GM12872 (cell line): ENCODE data around the gene ZBED4.

ENCODE experiments used
- TF ChIP-seq, protein P1 (sequence below): IDR thresholded peaks from 3 replicates; pipeline ENCODE4 v1.5.1; 2011; ENCODE audit warnings: low read depth, mild to moderate bottlenecking, low read length, moderate library complexity; ENCODE audit not compliant: insufficient read depth

Gene ZBED4

DNA sequence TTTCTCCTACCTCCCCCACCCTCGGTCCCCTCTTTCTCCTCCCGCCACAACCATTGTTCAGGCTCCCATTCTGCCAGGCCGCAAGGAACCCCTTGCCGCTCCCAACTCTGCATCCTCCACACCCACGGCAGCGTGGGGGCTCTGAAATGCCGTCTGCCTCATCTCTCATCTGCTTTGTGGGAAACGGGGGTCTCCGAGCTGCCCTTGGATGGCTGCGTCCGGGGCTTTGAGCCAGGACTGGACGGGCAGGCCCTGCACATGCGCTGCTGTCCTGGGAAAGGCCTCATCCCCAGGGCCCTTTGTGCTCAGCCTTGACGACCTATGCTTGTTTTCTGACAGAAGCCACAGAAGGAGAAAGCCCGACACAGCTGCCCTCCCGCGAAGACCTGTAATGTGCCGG, 73.3 kb downstream of the ZBED4 start:
- TF ChIP-seq, protein P1, sequence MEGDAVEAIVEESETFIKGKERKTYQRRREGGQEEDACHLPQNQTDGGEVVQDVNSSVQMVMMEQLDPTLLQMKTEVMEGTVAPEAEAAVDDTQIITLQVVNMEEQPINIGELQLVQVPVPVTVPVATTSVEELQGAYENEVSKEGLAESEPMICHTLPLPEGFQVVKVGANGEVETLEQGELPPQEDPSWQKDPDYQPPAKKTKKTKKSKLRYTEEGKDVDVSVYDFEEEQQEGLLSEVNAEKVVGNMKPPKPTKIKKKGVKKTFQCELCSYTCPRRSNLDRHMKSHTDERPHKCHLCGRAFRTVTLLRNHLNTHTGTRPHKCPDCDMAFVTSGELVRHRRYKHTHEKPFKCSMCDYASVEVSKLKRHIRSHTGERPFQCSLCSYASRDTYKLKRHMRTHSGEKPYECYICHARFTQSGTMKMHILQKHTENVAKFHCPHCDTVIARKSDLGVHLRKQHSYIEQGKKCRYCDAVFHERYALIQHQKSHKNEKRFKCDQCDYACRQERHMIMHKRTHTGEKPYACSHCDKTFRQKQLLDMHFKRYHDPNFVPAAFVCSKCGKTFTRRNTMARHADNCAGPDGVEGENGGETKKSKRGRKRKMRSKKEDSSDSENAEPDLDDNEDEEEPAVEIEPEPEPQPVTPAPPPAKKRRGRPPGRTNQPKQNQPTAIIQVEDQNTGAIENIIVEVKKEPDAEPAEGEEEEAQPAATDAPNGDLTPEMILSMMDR: no peak

DNA sequence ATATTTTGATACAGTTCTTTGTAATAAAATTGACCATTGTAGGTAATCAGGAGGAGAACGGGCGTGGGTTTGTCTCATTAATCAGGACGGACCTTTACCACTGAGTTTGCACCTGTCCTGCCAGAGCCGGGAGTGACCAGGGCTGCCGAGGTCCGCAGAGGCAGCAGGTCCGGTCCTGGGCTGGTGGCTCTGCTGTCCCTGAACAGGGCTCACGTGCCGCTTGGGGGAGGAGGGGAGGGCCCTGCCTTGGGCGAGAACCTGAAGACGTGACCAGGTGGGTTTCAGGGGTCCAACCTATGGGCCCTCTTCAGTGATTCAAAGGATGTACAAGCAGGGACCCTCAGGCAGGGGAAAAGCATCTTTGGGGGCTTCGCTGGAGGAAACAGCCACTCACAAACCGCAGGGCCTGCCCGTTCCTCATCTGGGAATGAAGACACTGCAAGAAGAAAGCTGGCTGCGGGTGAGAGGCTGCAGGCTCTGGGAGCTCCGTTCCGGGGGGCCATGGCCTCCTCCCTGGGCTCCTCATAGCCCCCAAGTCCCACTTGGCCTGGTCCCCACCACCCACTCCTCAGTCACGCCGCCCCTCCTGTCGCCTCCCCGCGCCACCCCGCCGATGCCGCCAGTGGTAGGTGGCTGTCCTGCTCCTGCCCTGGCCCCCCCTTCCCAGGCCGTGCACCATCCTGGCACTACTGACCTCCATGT, 74.0 kb downstream of the ZBED4 start:
- TF ChIP-seq, protein P1: no peak

DNA sequence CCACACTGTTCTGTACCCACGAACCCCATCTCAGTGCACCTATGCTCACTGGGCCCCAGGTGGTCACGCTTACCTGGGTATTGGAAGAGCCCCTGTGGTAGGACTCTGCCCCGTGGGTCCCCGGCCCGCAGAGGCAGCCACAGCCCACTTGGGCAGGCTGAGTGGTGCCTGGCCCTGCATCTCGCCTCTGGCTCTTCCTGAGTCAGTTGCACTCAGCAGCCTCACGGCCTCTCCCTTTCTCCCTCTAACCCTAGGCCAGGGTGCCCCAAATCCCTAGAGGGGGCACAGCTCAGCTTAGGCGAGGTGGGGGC, 74.5 kb downstream of the ZBED4 start:
- TF ChIP-seq, protein P1: no peak

DNA sequence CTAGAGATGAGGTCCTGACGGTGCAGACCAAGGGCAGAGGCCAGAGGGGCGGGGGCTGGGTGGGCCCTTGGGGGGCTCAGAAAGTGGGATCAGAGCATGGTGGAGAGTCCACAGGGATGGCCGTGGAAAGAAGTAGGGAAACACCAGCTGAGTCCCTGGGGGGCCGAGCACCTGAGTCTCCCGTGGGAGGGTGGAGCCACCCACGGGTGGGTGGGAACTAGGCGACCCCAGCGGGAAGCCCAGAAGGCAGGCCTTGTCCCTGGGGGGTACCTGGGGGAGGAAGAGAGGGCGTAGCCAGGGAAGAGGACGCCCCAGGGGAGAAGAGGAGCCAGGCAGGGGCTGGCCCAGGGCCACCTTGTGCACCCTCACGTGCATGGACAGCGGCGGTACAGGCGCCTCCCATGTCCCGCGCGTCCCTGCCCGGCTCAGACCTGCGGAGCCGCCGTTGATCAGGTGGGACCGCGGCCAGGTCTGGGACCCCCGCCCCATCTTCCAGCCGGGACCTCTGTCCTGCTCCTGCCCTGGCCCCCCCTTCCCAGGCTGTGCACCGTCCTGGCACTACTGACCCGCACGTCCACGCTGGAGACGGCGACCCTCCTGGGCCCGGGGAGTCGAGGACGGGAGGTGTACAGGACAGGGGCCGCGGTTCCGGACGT, 75.0 kb downstream of the ZBED4 start:
- TF ChIP-seq, protein P1: no peak

DNA sequence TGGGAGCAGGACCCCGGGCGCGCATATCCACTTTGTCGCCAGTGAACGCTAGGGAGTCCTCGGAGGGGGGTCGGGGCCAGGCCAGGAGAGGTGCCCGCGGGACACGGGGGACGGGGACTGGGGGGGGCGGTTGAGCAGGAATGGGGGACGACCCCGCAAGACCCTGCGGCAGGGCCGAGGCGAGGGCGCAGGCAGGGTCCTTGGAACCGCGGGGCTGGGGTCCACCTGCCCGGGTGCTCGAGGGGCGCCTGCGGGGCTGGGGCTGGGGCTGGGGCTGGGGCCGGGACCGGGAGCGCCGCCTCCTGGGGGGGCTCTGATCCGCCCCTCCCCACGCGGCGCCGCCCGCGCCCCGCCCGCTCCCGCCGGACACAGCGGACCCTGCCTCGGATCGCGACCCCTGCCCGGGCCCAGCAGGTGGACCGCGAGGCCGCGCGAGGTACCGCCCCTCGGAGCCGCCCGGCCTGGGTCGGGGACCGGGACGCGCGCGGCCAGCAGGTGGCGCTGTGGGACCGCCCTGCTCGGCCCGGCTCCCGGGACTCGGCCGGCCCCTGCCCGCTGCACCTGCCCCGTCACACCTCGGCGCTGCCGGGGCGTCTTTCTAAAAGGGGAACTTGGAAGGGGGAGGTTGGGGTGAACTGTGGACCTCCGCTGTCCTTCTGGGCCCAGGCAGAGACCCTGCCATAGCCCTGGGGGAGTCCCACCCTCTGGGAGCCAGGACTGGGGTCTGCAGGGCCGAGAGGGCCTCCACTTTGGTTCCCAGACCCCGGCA, 75.8 kb downstream of the ZBED4 start:
- TF ChIP-seq, protein P1: peak; percentile 67; the same call in 2 of the 3 replicates

DNA sequence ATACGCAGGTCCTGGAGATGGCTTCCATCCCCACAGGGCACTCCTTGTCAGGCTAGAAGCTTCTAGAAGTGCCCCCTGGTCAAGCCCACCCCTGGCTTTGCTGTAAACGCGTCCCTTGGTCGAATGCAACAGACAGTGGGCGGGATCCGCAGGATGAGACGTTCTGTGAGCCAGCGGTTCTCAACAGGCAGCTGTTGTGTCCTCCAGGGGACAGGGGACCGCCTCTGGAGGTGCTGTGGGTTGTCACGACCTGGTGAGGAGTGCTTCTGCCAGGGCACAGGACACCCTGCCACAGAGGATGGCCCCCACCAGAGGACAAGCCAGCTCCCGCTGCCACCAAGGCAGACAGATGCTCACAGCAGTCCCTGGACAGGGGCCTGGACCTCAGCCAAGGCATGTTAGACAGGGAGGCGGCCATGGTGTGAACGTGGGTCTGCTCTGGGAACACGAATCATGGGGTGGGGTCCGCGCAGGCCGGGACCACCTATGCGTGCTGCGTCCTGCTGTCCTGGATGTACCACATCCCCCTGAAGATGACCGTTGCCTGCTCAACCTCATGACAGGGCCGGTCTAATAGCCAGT, 76.4 kb downstream of the ZBED4 start:
- TF ChIP-seq, protein P1: no peak
